NCI-H128 (cell line): ENCODE data around the gene HOXD8.

Experiments used
- DNase-seq: peaks from one replicate; lab custom pipeline; 2025; ENCODE audit not compliant: unreplicated experiment; lab: John Stamatoyannopoulos, UW

HOXD8 gene

GRCh38 chr2:176115883-176116813 lies 13.4 kb upstream of the HOXD8 start, which contains the start of gene HOXD10:
Gene HOXD10 (plus strand): TSS chr2:176116778. CDS start chr2:176116834, 56 bp downstream.
- no peak for DNase-seq

DNA sequence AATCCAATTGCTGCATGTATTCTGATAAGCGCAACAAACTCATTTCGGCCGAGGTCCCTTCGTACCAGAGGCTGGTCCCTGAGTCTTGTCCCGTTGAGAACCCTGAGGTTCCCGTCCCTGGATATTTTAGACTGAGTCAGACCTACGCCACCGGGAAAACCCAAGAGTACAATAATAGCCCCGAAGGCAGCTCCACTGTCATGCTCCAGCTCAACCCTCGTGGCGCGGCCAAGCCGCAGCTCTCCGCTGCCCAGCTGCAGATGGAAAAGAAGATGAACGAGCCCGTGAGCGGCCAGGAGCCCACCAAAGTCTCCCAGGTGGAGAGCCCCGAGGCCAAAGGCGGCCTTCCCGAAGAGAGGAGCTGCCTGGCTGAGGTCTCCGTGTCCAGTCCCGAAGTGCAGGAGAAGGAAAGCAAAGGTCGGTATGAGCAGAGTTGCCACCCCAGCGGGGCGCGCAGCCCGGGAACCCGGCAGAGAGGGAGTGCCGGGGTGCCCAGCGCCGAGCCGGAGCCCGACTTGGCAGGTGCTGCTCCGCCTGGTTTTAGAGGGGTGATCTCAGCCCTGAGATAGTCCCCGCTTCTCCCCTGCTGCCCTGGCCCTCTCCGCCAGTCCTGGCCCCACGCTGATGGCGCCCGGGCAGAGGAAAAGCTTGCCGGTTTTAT lies 12.2 kb upstream of the HOXD8 start:
- DNase-seq, result no peak

DNA sequence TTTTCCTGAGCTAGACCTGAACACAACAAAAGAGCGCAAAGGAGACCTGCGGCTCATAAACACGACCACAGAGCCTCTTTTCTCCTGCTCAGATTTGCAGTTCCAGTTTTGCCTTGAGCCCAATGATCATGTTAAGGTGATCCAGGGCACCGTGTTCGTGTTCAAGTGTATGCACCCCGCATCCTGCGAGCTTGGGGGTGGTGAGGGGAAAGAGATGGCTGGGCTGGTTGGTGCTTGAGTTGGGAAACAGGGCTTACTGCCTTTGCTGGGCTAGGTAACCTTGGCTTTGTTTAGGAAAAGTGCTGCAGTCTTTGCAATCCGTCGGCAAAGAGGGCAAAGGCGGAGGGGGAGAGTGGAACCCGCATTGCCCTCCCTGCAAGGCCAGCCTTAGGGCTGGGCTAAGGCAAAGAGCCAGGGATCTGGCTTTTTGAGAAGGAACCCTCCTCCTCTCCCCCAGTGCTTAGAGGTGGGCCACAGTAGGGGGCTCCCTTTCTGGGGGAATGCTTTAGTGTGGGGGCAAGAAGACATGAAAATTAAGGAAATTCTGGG lies 11.6 kb upstream of the HOXD8 start:
- DNase-seq, result no peak

- no peak for DNase-seq
Observed at GRCh38 chr2:176118601-176119339, 10.7 kb upstream of the HOXD8 start.

GRCh38 chr2:176120364-176121189 lies 8.9 kb upstream of the HOXD8 start:
- DNase-seq, result no peak

DNA sequence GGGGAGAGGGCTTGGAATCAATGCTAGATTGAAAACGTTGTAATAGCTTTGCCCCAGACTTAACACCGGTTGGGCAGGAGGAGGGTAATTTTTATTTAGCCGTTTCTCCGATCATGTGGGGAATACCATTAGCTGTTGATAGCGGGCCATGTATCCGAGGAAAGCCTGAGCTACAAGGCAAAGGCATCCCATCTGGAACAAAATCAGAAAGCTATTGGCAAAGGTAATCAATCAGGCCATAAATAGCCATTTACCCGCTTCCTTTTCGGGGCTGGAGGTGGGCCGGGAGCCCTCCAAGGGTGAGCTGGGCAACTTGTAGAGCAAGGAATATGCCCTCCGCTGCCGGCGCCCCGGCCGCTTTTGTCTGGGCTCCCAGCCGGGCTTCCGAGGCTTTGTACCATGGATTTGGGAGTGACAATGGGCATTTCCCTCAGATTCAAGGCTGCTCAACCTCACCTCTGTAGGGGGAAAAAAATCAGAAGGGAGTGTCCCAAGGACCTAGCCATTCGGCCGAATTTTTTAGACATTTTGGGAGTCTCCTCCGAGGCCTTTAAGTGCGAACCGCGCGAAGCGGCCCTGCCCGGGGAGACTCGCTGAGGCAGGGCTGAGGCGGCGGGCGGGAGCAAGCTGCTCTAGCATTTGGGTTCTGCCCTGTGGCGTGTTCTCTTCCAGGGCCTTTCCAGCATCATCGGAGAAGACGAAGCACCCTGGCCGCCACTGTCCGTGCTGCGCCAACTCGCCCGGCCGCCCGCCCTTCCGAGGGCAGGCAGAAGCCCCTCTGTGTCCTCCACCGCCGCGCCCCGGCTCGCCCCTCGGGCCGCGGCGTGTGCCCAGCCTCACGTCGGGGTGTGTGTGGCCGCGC lies 8.1 kb upstream of the HOXD8 start:
- no peak for DNase-seq

GRCh38 chr2:176122052-176122682 lies 7.3 kb upstream of the HOXD8 start:
- no peak for DNase-seq

DNA sequence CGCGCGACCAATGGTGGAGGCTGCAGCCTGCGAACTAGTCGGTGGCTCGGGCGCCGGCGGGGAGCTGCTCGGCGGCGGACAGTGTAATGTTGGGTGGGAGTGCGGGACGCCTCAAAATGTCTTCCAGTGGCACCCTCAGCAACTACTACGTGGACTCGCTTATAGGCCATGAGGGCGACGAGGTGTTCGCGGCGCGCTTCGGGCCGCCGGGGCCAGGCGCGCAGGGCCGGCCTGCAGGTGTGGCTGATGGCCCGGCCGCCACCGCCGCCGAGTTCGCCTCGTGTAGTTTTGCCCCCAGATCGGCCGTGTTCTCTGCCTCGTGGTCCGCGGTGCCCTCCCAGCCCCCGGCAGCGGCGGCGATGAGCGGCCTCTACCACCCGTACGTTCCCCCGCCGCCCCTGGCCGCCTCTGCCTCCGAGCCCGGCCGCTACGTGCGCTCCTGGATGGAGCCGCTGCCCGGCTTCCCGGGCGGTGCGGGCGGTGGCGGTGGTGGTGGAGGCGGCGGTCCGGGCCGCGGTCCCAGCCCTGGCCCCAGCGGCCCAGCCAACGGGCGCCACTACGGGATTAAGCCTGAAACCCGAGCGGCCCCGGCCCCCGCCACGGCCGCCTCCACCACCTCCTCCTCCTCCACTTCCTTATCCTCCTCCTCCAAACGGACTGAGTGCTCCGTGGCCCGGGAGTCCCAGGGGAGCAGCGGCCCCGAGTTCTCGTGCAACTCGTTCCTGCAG lies 6.7 kb upstream of the HOXD8 start, which contains the start of gene HOXD9:
Gene HOXD9, plus strand, starts transcription at position 37 of the 728 bp plus-strand sequence. Its CDS starts 50 bp downstream, at position 87.
- DNase-seq, result no peak

DNA sequence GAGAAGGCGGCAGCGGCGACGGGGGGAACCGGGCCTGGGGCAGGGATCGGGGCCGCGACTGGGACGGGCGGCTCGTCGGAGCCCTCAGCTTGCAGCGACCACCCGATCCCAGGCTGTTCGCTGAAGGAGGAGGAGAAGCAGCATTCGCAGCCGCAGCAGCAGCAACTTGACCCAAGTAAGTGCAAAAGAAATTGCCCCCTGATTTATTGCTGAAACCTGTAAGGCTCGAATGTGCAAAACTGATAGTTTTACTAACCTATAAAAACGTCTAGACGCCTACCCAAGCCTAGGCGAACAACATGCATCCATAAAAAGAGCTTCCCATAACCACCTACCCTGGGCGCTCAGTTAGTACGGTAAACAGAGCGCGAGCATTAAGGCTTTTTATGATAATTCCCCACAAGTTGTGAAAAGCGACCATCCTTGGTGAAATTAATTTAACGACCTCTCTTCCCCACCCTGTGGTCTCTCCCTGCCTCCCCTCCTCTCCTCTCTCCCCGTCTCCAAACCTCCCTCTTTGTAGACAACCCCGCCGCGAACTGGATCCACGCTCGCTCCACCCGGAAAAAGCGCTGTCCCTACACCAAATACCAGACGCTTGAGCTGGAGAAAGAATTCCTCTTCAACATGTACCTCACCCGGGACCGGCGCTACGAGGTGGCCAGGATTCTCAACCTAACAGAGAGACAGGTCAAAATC lies 5.9 kb upstream of the HOXD8 start:
- DNase-seq, result no peak

- no peak for DNase-seq
Observed at GRCh38 chr2:176124110-176124946, 5.2 kb upstream of the HOXD8 start.

GRCh38 chr2:176124947-176125771 lies 4.3 kb upstream of the HOXD8 start:
- DNase-seq, result no peak

DNA sequence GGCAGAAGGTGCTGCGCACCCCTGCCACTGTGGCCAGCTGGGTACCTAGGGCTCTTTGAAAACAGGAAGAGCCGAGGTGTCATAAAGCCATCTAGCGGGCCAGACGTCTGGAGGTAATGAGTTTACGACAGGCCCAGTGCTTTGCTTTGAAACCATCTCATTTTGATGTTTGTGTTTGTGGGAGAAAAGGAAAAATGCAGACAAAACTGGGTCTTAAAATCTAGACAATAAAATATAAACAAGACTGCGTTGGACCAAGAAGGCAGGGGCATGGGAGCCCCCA lies 3.8 kb upstream of the HOXD8 start:
- no peak for DNase-seq

GRCh38 chr2:176126929-176127773 lies 2.4 kb upstream of the HOXD8 start:
- DNase-seq, result no peak

DNA sequence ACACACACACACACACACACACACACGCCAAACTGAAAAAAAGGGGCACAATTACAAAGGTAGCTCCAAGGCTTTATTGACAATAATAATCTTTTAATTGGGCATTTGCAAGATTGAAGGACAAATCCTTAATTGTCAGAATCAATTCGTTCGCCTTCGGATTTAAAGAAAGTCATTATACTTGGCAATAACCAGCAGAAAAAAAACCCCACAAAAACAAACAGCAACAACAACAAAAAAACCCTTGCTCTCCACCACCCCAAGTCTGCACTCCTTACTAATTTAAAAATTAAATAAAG lies 1.8 kb upstream of the HOXD8 start:
- no peak for DNase-seq
